Measurements from ENCODE around the gene CEP126. TPM values are rescaled to one million over a fixed set of nuclear protein-coding genes. Genes with fewer than 3 reads are reported as not detected.

Gene CEP126
- total and polyA plus RNA-seq, 2 experiments from 2014 or later: 1.4 to 2.3 TPM

DNA sequence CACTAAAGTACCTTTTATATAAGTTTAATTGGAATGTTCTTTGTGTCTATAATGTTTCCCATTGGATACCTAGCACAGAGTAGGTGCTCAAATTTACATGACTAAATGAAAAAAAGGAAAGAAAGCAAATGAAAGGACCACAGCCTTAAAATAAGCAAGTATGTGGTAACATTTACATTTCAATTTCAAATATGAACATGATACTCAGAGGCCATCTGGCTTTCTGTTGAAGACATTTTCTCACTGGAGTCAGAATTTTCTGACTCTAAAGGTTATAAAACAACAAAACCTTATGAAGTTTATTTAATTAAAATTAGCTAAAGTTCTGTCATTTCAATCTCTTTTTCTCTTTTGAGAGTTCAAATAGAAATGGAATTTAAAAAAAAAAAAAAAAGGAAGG, 2.4 kb downstream of the CEP126 start:
- no peak overlapping the region for H3K4me3 ChIP-seq
- peaks cover 5% of the 10 kb centered on the region for H3K27me3 Mint-ChIP-seq (ENCODE audit: insufficient read depth, low read depth, poor library complexity)
- DNase-seq (ENCODE audit: low spot score): no peak

DNA sequence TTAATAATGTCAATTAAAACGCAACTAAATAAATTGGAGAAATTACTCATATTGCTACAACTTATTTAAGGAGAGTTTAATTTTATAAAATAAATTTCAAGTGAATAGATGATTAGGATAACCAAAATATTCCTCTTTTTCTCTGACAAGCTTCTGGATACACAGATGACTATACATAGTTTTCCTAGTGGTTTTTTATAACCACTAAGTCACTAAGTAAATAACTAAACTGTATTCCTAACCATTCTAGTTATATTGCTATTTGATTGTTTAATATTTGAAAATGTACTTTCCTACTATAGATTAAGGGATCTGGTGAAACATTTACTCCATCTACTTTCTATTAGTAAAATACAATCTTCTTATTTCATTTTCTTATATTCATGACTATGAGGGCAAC, 6.2 kb downstream of the CEP126 start:
- H3K27me3 ChIP-seq (ENCODE audit: insufficient read depth): no peaks in the 10 kb centered on the region
- ATAC-seq (no peak), DNase-seq (ENCODE audit: low spot score) (no peak)
- Mint-ChIP-seq H3K9me3 (no peaks in the 10 kb centered on the region), H3K4me1 (peaks cover 10% of the 10 kb centered on the region; the same call in 2 of the 3 replicates), H3K36me3 (ENCODE audit: low read depth) (no peaks in the 10 kb centered on the region), H3K27me3 (ENCODE audit: insufficient read depth, low read depth, poor library complexity) (peaks cover 3% of the 10 kb centered on the region), H3K4me3 (no peak overlapping the region), H3K27ac (no peak overlapping the region)
- H3K79me2 ChIP-seq (replicated peaks; ENCODE audit: insufficient read depth): no peaks in the 10 kb centered on the region
- no peaks in the 10 kb centered on the region for H3F3A ChIP-seq (replicated peaks; ENCODE audit: low read depth)
- TF ChIP-seq POLR2AphosphoS5 (IDR thresholded peaks at IDR 0.05; ENCODE audit: low read depth): no peak
- no peak for TF ChIP-seq JUNB (IDR thresholded peaks at IDR 0.05; ENCODE audit: unreplicated experiment)
- no peak for TF ChIP-seq ZNF331 (CRISPR knock-in tag; IDR thresholded peaks at IDR 0.05; ENCODE audit: low read depth)
- no peaks in the 10 kb centered on the region for H3K9me2 ChIP-seq (ENCODE audit: insufficient read depth)
- H3K4me2 ChIP-seq: no peak overlapping the region
- H4K20me1 ChIP-seq (replicated peaks; ENCODE audit: insufficient read depth): no peaks in the 10 kb centered on the region
- H2AFZ ChIP-seq: no peak overlapping the region
- H3K27ac ChIP-seq (ENCODE audit: low read depth): no peak overlapping the region
- H3K36me3 ChIP-seq (ENCODE audit: insufficient read depth): no peaks in the 10 kb centered on the region
- H3K4me3 ChIP-seq: no peak overlapping the region
- H3K4me1 ChIP-seq (ENCODE audit: insufficient read depth): peaks cover 11% of the 10 kb centered on the region

More for the DNA sequence above, 2.4 kb downstream of the CEP126 start:
- no peak overlapping the region for H3K27ac ChIP-seq (ENCODE audit: low read depth)
- H3K9me2 ChIP-seq (ENCODE audit: insufficient read depth): no peaks in the 10 kb centered on the region
- no peak overlapping the region for H3K4me2 ChIP-seq
- H4K20me1 ChIP-seq (replicated peaks; ENCODE audit: insufficient read depth): no peaks in the 10 kb centered on the region
- Mint-ChIP-seq H3K27ac (no peak overlapping the region), H3K9me3 (no peaks in the 10 kb centered on the region), H3K36me3 (ENCODE audit: low read depth) (no peaks in the 10 kb centered on the region), H3K4me1 (peaks cover 24% of the 10 kb centered on the region), H3K4me3 (no peak overlapping the region)
- H3K27me3 ChIP-seq (ENCODE audit: insufficient read depth): no peaks in the 10 kb centered on the region
- H3K4me1 ChIP-seq (ENCODE audit: insufficient read depth): peaks cover 29% of the 10 kb centered on the region
- no peaks in the 10 kb centered on the region for H3K79me2 ChIP-seq (replicated peaks; ENCODE audit: insufficient read depth)
- TF ChIP-seq EZH2phosphoT487 (IDR thresholded peaks at IDR 0.05; ENCODE audit: unreplicated experiment) (no peak), EZH2 (IDR thresholded peaks at IDR 0.05; ENCODE audit: low read depth, unreplicated experiment) (no peak), STAT1 (IDR thresholded peaks at IDR 0.05; ENCODE audit: unreplicated experiment) (no peak), ZNF331 (CRISPR knock-in tag; IDR thresholded peaks at IDR 0.05; ENCODE audit: low read depth) (no peak)
- no peaks in the 10 kb centered on the region for H3K36me3 ChIP-seq (ENCODE audit: insufficient read depth)
- ATAC-seq: no peak
- no peaks in the 10 kb centered on the region for H3F3A ChIP-seq (replicated peaks; ENCODE audit: low read depth)
- H2AFZ ChIP-seq: no peak overlapping the region

DNA sequence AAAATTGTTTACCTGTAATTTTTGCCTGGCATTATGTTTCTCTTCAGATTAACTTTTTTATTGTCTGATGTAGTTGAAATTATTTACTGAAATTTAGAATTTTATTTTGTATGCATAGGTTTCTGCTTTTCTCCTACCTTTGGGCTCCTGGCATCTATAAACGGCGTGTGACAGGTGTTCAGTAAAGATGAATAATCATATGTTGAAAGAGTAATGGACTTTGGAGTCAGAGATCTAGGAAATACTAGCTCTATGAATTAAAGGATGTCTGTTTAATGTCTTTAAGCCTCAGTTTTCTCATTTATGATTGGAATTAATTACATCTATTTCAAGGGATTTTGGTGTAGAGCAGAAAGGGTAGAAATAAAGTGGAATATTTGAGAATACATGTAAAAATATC, 8.7 kb downstream of the CEP126 start:
- Mint-ChIP-seq H3K4me3 (no peak overlapping the region), H3K27me3 (ENCODE audit: insufficient read depth, low read depth, poor library complexity) (peaks cover 1% of the 10 kb centered on the region), H3K27ac (no peak overlapping the region), H3K9me3 (no peaks in the 10 kb centered on the region), H3K36me3 (ENCODE audit: low read depth) (no peaks in the 10 kb centered on the region), H3K4me1 (no peaks in the 10 kb centered on the region)
- H3F3A ChIP-seq (replicated peaks; ENCODE audit: low read depth): no peaks in the 10 kb centered on the region
- no peaks in the 10 kb centered on the region for H3K27me3 ChIP-seq (ENCODE audit: insufficient read depth)
- no peaks in the 10 kb centered on the region for H3K9me2 ChIP-seq (ENCODE audit: insufficient read depth)
- no peak overlapping the region for H3K27ac ChIP-seq (ENCODE audit: low read depth)
- H3K4me3 ChIP-seq: no peak overlapping the region
- H2AFZ ChIP-seq: no peak overlapping the region
- no peaks in the 10 kb centered on the region for H3K4me1 ChIP-seq (ENCODE audit: insufficient read depth)
- TF ChIP-seq ZNF114 (CRISPR knock-in tag; IDR thresholded peaks at IDR 0.05): no peak
- TF ChIP-seq, protein P1, sequence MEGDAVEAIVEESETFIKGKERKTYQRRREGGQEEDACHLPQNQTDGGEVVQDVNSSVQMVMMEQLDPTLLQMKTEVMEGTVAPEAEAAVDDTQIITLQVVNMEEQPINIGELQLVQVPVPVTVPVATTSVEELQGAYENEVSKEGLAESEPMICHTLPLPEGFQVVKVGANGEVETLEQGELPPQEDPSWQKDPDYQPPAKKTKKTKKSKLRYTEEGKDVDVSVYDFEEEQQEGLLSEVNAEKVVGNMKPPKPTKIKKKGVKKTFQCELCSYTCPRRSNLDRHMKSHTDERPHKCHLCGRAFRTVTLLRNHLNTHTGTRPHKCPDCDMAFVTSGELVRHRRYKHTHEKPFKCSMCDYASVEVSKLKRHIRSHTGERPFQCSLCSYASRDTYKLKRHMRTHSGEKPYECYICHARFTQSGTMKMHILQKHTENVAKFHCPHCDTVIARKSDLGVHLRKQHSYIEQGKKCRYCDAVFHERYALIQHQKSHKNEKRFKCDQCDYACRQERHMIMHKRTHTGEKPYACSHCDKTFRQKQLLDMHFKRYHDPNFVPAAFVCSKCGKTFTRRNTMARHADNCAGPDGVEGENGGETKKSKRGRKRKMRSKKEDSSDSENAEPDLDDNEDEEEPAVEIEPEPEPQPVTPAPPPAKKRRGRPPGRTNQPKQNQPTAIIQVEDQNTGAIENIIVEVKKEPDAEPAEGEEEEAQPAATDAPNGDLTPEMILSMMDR (conservative IDR thresholded peaks at IDR 0.05; ENCODE audit: low read depth in 2 of 2): no peak
- TF ChIP-seq EZH2phosphoT487 (IDR thresholded peaks at IDR 0.05; ENCODE audit: unreplicated experiment): no peak
- TF ChIP-seq ZNF331 (CRISPR knock-in tag; IDR thresholded peaks at IDR 0.05; ENCODE audit: low read depth): no peak
- TF ChIP-seq, protein P2, sequence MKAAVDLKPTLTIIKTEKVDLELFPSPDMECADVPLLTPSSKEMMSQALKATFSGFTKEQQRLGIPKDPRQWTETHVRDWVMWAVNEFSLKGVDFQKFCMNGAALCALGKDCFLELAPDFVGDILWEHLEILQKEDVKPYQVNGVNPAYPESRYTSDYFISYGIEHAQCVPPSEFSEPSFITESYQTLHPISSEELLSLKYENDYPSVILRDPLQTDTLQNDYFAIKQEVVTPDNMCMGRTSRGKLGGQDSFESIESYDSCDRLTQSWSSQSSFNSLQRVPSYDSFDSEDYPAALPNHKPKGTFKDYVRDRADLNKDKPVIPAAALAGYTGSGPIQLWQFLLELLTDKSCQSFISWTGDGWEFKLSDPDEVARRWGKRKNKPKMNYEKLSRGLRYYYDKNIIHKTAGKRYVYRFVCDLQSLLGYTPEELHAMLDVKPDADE (IDR thresholded peaks at IDR 0.05): no peak
- no peak for TF ChIP-seq EZH2 (IDR thresholded peaks at IDR 0.05; ENCODE audit: low read depth, unreplicated experiment)
- TF ChIP-seq NANOG (IDR thresholded peaks at IDR 0.05; ENCODE audit: borderline replicate concordance): no peak
- TF ChIP-seq CREB1 (CRISPR knock-in tag; IDR thresholded peaks at IDR 0.05; ENCODE audit: low read depth): no peak
- TF ChIP-seq, protein P3, sequence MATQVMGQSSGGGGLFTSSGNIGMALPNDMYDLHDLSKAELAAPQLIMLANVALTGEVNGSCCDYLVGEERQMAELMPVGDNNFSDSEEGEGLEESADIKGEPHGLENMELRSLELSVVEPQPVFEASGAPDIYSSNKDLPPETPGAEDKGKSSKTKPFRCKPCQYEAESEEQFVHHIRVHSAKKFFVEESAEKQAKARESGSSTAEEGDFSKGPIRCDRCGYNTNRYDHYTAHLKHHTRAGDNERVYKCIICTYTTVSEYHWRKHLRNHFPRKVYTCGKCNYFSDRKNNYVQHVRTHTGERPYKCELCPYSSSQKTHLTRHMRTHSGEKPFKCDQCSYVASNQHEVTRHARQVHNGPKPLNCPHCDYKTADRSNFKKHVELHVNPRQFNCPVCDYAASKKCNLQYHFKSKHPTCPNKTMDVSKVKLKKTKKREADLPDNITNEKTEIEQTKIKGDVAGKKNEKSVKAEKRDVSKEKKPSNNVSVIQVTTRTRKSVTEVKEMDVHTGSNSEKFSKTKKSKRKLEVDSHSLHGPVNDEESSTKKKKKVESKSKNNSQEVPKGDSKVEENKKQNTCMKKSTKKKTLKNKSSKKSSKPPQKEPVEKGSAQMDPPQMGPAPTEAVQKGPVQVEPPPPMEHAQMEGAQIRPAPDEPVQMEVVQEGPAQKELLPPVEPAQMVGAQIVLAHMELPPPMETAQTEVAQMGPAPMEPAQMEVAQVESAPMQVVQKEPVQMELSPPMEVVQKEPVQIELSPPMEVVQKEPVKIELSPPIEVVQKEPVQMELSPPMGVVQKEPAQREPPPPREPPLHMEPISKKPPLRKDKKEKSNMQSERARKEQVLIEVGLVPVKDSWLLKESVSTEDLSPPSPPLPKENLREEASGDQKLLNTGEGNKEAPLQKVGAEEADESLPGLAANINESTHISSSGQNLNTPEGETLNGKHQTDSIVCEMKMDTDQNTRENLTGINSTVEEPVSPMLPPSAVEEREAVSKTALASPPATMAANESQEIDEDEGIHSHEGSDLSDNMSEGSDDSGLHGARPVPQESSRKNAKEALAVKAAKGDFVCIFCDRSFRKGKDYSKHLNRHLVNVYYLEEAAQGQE (IDR thresholded peaks at IDR 0.05; ENCODE audit: unreplicated experiment): no peak
- TF ChIP-seq POLR2AphosphoS5 (IDR thresholded peaks at IDR 0.05; ENCODE audit: low read depth): no peak
- no peak for TF ChIP-seq JUNB (IDR thresholded peaks at IDR 0.05; ENCODE audit: unreplicated experiment)
- no peak for ATAC-seq
- no peak overlapping the region for H3K4me2 ChIP-seq
- DNase-seq (ENCODE audit: low spot score): no peak
- H3K36me3 ChIP-seq (ENCODE audit: insufficient read depth): no peaks in the 10 kb centered on the region
- H3K79me2 ChIP-seq (replicated peaks; ENCODE audit: insufficient read depth): no peaks in the 10 kb centered on the region
- no peaks in the 10 kb centered on the region for H4K20me1 ChIP-seq (replicated peaks; ENCODE audit: insufficient read depth)

All from GM23338 (cell line).